Measurements from ENCODE around the gene MGA.

- TF ChIP-seq ZNF70 (CRISPR knock-in tag; IDR thresholded peaks at IDR 0.05): no peak
- TF ChIP-seq, protein P1, sequence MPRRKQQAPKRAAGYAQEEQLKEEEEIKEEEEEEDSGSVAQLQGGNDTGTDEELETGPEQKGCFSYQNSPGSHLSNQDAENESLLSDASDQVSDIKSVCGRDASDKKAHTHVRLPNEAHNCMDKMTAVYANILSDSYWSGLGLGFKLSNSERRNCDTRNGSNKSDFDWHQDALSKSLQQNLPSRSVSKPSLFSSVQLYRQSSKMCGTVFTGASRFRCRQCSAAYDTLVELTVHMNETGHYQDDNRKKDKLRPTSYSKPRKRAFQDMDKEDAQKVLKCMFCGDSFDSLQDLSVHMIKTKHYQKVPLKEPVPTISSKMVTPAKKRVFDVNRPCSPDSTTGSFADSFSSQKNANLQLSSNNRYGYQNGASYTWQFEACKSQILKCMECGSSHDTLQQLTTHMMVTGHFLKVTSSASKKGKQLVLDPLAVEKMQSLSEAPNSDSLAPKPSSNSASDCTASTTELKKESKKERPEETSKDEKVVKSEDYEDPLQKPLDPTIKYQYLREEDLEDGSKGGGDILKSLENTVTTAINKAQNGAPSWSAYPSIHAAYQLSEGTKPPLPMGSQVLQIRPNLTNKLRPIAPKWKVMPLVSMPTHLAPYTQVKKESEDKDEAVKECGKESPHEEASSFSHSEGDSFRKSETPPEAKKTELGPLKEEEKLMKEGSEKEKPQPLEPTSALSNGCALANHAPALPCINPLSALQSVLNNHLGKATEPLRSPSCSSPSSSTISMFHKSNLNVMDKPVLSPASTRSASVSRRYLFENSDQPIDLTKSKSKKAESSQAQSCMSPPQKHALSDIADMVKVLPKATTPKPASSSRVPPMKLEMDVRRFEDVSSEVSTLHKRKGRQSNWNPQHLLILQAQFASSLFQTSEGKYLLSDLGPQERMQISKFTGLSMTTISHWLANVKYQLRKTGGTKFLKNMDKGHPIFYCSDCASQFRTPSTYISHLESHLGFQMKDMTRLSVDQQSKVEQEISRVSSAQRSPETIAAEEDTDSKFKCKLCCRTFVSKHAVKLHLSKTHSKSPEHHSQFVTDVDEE (CRISPR knock-in tag; IDR thresholded peaks at IDR 0.05): no peak
- TF ChIP-seq, protein P2, sequence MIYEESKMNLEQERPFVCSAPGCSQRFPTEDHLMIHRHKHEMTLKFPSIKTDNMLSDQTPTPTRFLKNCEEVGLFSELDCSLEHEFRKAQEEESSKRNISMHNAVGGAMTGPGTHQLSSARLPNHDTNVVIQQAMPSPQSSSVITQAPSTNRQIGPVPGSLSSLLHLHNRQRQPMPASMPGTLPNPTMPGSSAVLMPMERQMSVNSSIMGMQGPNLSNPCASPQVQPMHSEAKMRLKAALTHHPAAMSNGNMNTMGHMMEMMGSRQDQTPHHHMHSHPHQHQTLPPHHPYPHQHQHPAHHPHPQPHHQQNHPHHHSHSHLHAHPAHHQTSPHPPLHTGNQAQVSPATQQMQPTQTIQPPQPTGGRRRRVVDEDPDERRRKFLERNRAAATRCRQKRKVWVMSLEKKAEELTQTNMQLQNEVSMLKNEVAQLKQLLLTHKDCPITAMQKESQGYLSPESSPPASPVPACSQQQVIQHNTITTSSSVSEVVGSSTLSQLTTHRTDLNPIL (CRISPR knock-in tag; IDR thresholded peaks at IDR 0.05; ENCODE audit: low read depth): no peak
- TF ChIP-seq GLIS3 (CRISPR knock-in tag; IDR thresholded peaks at IDR 0.05): no peak
- no peak for TF ChIP-seq BACH2 (CRISPR knock-in tag; IDR thresholded peaks at IDR 0.05; ENCODE audit: borderline replicate concordance)
- no peak for TF ChIP-seq PATZ1 (CRISPR knock-in tag; IDR thresholded peaks at IDR 0.05; ENCODE audit: borderline replicate concordance)
- no peak for TF ChIP-seq RARB (CRISPR knock-in tag; IDR thresholded peaks at IDR 0.05)
- TF ChIP-seq POU6F1 (CRISPR knock-in tag; IDR thresholded peaks at IDR 0.05; ENCODE audit: borderline replicate concordance, low read depth): no peak
- no peak for TF ChIP-seq CSDC2 (CRISPR knock-in tag; IDR thresholded peaks at IDR 0.05)
- TF ChIP-seq ZC3H10 (CRISPR knock-in tag; IDR thresholded peaks at IDR 0.05): no peak
Measured at GRCh38 chr15:41691471-41691870, 31.3 kb downstream of the MGA start.

Measured in SK-N-SH treated with all-trans-retinoic acid at 6 μM for 48 hours (cell line).